GM18517 (cell line): ENCODE data around the gene HTT-AS.

ENCODE experiments used
- ATAC-seq: cut with Tn5 transposase; IDR thresholded peaks from one replicate; pipeline ENCODE4 v1.9.1; 2021; ENCODE audit warnings: mild to moderate bottlenecking, moderate library complexity; ENCODE audit not compliant: unreplicated experiment

Gene HTT-AS

DNA sequence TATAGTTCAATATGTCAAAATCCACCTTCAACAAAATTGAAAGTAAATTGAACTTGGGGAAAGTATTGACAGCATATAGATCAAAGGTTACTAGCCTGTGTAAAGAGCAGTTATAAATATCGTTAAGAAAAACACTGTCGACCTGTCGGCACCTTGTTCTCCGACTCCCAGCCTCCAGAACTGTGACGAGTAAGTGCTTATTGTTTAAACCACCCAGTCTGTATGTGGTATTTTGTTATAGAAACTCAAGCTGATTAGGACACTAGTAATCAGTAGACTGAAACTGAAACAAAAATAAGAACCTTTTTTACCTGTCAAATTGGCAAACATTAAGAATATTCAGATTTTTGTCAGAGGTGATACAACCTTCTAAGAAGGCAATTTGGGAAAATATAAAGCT lies 17.1 kb upstream of the HTT-AS start:
- ATAC-seq: no peak

DNA sequence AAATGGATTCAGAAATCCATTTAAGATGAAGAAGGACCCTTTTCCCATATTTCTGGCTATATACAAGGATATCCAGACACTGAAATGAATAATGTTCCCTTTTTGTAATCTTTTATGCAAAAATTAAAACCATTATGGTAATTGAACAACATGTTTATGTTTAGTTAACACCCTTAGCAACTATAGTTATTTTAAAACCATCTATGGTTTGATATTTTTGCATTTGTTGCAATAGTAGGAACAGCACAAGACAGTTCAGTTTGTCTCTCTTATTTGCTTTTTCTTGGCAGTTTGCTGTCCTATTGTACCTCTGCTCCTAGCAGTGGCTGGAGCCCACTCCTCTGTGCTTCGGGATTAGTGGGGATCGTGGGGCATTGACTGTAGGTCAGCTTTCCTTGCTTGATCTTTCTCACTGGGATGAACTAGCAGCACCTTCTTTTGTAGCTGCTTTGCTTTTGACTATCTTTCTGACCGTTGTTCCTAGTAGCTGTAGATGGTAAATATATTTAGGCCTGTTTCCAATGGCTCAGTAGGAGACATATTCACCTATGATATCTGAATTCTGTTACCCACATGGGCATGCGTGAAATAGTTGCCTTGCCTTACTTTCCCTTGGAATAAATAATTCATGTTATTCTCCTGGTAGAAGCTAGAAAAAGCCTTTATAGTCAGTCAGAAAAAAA lies 12.9 kb upstream of the HTT-AS start:
- no peak for ATAC-seq

DNA sequence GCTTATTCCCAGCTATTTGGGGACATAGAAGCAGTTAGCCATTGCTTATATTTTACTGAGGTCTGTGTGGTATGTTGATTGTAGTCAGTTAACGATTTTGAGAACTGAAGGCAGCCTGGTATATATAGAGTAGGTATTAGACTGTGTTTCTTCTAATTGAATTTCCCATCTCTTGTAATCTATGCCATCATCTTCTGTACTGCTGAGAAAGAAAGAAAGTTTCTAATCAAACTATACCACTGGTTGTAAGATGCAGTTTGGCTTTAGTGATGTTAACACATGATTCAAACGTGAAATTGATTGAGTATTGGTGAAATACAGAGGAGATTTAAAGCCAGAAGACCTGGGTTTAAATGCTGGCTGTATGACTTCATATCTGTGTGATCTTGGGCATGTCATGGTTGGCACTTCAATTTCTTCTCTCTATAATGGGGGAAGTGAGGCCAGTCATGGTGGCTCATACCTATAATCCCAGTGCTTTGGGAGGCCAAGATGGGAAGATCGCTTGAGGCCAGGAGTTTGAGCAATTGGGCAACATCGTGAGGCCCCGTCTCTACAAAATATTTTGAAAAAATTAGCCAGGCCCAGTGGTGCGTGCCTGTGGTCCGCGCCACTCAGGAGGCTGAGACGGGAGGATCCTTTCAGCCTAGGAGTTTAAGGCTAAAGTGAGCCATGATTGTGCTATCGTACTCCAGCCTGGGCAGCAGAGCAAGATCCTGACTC lies 11.8 kb upstream of the HTT-AS start:
- ATAC-seq: no peak

DNA sequence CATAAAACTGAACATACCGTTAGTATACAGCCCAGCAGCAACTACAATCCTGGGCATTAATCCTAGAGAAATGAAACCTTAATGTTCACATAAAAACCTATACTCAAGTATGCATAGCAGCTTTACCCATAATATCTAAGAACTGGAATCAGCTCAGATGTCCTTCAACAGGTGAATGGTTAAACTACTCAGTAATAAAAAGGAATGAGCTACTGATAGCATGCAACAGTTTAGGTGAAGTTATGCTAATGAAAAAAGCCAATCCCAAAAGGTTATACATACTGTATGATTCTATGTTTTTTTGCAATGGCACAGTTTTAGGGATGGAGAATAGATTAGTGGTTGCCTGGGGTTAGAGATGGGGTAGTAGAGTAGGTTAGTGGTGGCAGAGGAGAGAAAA lies 9.4 kb upstream of the HTT-AS start:
- no peak for ATAC-seq

DNA sequence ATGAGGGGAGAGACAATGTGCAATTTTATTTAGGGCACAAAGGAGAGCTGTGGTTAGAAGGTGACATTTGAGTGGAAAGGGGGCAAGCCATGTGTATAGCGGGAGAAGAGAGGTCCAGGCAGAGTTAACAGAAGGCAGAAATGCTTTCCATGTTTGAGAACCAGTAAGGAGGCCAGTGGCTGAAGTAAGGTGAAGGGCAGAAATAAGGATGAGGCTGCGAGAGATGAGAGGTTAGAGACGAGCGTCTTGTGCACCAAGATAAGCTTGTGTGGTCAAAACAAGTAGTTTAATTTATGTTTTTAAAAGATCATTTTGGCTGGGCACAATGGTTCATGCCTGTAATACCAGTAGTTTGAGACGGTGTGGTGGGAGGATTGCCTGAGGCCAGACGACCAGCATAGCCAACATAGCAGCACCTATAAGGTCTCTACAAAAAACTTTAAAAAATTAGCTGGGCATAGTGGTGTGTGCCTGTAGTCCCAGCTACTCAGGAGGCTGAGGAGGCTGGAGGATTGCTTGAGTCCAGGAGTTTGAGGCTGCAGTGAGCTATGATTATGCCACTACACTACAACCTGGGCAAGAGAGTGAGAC lies 8.7 kb upstream of the HTT-AS start:
- no peak for ATAC-seq

DNA sequence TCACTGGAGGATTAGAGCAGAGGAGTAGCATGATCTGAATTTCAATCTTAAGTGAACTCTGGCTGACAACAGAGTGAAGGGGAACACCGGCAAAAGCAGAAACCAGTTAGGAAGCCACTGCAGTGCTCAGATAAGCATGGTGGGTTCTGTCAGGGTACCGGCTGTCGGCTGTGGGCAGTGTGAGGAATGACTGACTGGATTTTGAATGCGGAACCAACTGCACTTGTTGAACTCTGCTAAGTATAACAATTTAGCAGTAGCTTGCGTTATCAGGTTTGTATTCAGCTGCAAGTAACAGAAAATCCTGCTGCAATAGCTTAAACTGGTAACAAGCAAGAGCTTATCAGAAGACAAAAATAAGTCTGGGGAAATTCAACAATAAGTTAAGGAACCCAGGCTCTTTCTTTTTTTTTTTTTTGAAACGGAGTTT lies 5.4 kb upstream of the HTT-AS start:
- no peak for ATAC-seq

DNA sequence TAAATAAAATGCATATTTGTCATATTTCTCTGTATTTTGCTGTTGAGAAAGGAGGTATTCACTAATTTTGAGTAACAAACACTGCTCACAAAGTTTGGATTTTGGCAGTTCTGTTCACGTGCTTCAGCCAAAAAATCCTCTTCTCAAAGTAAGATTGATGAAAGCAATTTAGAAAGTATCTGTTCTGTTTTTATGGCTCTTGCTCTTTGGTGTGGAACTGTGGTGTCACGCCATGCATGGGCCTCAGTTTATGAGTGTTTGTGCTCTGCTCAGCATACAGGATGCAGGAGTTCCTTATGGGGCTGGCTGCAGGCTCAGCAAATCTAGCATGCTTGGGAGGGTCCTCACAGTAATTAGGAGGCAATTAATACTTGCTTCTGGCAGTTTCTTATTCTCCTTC lies 3.5 kb upstream of the HTT-AS start:
- ATAC-seq: peak; percentile 40

DNA sequence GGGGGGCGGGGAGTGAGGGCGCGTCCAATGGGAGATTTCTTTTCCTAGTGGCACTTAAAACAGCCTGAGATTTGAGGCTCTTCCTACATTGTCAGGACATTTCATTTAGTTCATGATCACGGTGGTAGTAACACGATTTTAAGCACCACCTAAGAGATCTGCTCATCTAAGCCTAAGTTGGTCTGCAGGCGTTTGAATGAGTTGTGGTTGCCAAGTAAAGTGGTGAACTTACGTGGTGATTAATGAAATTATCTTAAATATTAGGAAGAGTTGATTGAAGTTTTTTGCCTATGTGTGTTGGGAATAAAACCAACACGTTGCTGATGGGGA lies 1.3 kb upstream of the HTT-AS start:
- ATAC-seq: no peak

DNA sequence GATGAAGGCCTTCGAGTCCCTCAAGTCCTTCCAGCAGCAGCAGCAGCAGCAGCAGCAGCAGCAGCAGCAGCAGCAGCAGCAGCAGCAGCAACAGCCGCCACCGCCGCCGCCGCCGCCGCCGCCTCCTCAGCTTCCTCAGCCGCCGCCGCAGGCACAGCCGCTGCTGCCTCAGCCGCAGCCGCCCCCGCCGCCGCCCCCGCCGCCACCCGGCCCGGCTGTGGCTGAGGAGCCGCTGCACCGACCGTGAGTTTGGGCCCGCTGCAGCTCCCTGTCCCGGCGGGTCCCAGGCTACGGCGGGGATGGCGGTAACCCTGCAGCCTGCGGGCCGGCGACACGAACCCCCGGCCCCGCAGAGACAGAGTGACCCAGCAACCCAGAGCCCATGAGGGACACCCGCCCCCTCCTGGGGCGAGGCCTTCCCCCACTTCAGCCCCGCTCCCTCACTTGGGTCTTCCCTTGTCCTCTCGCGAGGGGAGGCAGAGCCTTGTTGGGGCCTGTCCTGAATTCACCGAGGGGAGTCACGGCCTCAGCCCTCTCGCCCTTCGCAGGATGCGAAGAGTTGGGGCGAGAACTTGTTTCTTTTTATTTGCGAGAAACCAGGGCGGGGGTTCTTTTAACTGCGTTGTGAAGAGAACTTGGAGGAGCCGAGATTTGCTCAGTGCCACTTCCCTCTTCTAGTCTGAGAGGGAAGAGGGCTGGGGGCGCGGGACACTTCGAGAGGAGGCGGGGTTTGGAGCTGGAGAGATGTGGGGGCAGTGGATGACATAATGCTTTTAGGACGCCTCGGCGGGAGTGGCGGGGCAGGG lies 711 bp upstream of the HTT-AS start:
- peak; percentile 20 for ATAC-seq

DNA sequence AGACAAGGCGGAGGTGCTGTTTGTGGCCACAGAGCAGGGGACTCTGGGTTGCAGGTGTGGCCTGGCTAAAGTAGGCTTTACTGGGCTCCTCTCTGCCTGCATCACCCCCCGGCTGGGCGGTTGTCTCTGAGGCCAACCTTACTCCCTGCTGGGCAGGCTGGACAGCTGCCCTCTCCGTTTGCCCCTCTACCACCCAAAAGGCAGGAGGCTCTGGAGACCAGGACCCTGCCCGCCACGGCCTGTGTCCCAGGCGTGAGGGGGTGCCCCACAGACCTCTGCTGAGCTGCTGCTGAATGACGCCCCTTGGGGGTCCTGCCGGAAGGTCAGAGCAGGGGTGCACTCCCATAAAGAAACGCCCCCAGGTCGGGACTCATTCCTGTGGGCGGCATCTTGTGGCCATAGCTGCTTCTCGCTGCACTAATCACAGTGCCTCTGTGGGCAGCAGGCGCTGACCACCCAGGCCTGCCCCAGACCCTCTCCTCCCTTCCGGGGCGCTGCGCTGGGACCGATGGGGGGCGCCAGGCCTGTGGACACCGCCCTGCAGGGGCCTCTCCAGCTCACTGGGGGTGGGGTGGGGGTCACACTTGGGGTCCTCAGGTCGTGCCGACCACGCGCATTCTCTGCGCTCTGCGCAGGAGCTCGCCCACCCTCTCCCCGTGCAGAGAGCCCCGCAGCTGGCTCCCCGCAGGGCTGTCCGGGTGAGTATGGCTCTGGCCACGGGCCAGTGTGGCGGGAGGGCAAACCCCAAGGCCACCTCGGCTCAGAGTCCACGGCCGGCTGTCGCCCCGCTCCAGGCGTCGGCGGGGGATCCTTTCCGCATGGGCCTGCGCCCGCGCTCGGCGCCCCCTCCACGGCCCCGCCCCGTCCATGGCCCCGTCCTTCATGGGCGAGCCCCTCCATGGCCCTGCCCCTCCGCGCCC lies 920 bp downstream of the HTT-AS start:
- ATAC-seq: no peak

DNA sequence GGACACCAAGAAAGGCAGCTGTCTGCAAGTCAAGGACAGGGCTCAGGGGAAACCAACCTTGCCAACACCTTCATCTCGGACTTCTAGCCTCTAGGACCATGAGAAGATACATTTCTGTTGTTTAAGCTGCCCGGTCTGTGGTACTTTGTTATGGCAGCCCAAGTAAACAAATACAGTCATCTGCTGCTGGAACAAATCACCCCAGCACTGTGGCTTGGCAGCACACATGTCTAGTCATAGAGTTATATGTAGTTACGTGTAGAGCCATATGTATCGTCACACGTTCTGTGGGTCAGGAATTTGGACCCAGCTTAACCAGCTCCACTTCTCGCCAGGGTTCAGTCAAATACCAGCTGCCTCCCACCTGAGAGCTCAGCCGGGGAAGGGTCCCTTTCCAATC lies 2.5 kb downstream of the HTT-AS start:
- ATAC-seq: no peak

DNA sequence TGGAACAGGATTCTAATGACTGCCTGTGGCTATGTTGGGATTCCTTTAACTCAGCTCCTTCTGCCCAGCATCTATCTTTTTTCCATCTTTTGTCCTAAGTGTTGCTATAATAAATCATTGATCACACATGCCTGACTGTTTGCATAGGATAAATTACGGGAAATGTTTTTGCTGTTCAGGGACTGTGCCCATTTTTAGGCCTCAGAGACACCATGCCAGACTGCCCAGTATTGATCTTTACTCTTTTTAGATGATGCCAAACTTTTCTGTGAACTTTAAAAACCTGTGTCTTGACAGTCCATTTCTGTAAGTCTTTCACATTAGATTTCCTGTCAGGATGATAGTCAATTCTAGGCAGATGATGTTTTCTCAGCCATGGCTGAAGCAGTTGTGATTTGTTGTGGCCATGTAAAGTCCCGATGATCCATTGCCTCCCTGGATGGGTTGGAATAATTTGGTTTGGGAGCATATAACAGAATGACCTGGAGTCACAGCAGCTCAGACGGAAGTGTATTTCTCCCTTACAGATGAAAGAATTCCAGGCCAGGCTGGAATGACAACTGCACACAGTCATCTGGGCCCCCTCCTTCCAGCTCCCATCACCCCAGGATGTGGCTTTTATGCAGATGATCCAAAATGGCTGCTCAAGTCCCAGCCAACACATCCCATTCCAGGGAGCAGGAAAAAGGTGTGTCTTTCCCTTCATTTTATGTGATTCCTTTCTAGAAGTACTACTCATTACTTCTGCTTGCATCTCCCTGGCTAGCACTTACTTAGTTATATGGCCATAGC lies 3.4 kb downstream of the HTT-AS start:
- no peak for ATAC-seq

DNA sequence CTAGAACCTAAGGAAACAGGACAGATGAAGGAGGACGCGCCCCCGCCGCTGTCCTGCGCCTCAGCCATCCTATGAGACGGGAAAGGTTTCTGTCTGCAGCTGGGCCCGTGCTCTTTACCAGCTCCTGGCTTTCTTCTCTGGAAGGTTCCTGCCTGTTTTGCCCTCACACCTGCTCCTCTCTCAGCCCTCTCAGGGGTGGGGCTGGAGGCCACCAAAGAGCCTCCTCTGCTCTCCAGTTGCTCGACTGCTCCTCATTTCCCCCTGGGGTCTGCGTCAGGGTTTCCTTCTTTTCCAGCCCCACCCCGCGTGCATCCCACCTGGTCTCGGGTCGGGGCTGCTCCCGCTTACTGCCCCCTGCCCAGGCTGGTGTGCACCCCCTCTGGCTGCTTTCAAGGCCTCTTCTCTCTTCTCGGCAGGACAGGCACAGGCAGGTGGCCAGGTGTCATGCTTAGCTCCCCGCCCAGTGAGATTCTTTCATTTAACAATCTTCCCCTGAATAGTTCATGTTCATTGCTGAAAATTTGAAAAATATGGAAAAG lies 4.6 kb downstream of the HTT-AS start:
- ATAC-seq: no peak

DNA sequence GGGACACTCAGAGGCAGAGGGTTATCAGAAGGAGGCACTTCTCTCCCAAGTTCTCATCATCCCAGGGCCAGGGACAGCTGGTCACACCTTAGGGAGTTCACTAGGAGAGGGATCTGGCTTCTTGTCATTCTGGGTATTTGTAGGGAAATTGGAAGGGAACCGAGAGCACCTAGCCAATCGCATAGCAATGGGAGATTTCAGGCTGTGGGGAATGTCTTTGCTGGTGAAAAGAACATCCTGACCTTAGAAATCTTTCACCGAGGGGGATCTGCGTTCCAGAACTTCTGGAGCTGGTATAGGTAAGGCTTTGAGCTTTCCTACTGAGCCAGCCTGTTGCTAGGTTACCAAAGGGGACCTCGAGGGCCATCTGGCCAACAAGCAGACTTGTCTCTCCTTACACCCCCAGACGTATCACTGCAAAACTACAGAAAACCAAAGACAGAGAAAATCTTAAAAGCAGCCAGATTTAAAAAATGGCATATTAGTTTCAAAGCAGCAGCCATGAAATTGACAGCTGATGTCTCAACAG lies 6.8 kb downstream of the HTT-AS start:
- no peak for ATAC-seq

DNA sequence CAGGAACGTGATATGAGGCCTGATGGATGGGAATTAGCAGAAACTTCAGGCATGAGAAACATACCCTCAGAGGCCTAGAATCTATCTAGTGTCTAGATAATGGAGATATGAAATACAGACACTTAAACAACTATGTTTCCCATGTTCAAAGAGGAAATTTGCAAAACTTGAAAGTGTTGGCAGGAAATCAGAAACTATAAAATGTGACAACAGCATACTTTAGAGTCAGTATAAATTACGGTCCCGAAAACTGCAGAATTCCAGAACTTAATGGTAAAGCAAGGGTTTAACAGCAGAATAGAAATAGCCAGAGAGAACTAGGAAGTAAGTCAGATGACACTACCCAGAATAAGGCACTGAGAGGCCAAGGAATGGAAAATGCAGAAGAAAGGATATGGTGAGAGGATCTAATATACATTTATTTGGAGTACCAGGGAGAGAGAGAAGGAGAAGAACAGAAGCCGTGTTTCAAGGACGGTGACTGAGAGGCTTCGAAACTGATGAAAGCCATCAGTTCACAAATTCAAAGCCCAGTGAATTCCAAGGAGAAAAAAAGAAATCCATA lies 7.4 kb downstream of the HTT-AS start:
- no peak for ATAC-seq

DNA sequence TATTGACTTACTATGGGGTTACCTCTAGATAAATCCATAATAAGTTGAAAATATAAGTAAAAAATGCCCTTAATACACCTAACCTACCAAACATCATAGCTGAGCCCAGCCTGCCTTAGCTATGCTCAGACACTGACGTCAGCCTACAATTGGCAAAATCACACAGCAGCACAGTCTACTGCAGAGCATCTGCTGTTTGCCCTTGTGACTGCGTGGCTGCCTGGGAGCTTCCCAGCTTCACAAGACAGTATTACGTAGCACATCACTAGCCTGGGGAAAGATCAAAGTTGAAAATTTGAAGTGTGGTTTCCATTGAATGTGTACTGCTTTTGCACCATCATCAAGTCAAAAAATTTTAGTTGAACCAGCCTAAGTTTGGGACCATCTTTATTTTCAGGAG lies 8.8 kb downstream of the HTT-AS start:
- ATAC-seq: no peak

DNA sequence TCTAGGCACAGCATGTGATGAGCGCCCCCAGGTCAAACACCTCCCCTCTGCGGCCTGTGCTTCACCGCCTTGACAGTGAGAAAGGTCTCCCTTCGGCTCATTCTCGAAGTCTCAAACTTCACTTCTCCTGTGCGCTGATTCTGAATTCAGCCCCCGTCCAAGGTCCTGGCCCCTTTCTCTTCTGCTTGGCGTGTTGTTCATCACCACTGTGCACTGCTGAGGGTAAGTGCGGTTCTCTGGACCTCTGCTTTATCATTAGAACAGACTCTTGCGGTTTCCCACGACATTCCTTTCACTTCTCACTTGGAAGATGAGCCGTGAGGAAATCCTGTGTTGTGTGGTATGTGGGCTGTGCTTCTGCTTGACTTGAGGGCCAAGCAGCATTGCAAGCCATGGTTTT lies 11.9 kb downstream of the HTT-AS start:
- no peak for ATAC-seq

DNA sequence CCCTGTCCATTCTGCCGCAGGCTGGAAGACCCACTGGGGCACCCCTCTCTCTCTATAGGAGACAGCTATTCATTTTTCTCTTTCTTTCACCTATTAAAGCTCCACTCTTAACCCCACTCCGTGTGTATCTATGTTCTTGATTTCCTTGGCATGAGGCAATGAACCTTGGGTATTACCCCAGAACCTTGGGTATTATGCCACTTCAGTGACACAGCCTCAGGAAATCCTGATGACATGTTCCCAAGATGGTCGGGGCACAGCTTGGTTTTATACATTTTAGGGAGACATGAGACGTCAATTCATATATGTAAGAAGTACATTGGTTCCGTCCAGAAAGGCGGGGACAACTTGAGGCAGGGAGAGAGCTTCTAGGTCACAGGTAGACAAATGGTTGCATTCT lies 13.4 kb downstream of the HTT-AS start:
- ATAC-seq: no peak

DNA sequence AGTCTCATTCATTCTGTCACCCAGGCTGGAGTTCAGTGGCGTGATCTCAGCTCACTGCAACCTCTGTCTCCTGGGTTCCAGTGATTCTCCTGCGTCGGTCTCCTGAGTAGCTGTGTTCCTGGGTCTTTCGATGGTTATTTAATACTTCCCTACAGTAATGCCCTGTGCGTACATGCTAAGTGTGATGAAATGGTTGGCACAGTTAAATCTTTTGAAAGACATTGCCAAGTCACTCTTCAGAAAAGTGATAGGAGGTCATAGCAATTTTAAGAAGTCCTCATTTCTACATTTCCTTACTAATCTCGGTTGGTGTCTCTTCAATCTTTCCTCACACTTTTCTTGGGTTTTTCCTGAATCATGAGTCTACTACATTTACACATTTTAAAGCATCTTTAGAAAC lies 14.4 kb downstream of the HTT-AS start:
- ATAC-seq: no peak
